HCT116 (cell line): ENCODE results near the gene MEI1.

ENCODE experiments used
- CTCF ChIP-seq, 3 experiments: fragments of 200-600 bp in 1 of 3; sonication (generic) in 1 of 3; IDR thresholded peaks in 2 of 3; conservative IDR thresholded peaks in 1 of 3; 2 replicates each; pipeline ENCODE4 v1.5.1; 2012 to 2017; ENCODE audit warnings: low read depth in 2 of 3, low read length in 2 of 3, antibody characterized with exemption in 1 of 3, borderline replicate concordance in 1 of 3, control low read depth in 1 of 3, mild to moderate bottlenecking in 1 of 3, mixed read lengths in 1 of 3, mixed run types in 1 of 3, moderate library complexity in 1 of 3; ENCODE audit not compliant: insufficient read depth in 1 of 3
- POLR2AphosphoS5 ChIP-seq: IDR thresholded peaks from 2 replicates; pipeline ENCODE4 v1.6.1; 2011; ENCODE audit warnings: mild to moderate bottlenecking, low read depth, low read length, moderate library complexity
- SP1 ChIP-seq: IDR thresholded peaks from 2 replicates; pipeline ENCODE4 v1.6.1; 2012; ENCODE audit warnings: low read depth
- ZNF274 ChIP-seq: fragments of 200-500 bp; sonication (Bioruptor generic); IDR thresholded peaks from 2 replicates; pipeline ENCODE4 v1.6.1; 2014; ENCODE audit warnings: mild to moderate bottlenecking, low read depth, low read length, inconsistent platforms

- no peak for TF ChIP-seq SP1
- TF ChIP-seq CTCF (IDR thresholded peaks at IDR 0.05 in 2 of 3, conservative IDR thresholded peaks at IDR 0.05 in 1 of 3; ENCODE audit: borderline replicate concordance in 1 of 3, insufficient read depth in 1 of 3, low read depth in 2 of 3, low read length in 2 of 3) = no peak
- no peak for TF ChIP-seq POLR2AphosphoS5
- no peak for TF ChIP-seq ZNF274
These were observed 38.9 kb upstream of the MEI1 start for GRCh38 chr22:41660416-41660815.
